Measurements from ENCODE around the gene UQCRH. TPM values are rescaled to one million over a fixed set of nuclear protein-coding genes. Genes with fewer than 3 reads are reported as not detected.
A peak's percentile ranks its signal among the peaks of the same experiment; 100 is the strongest.

UQCRH gene
- total and polyA plus RNA-seq, 2 of the 13 experiments (the other 11 are each of a cell fraction or from before 2014, with no cell fraction given), result 548 to 556 TPM

GRCh38 chr1:46340404-46341221 is 37.1 kb downstream of the UQCRH start, which contains the start of gene NSUN4 (continued):
- TF ChIP-seq RNF219 (CRISPR knock-in tag; IDR thresholded peaks at IDR 0.05) (no peak), KDM3A (CRISPR knock-in tag; IDR thresholded peaks at IDR 0.05; ENCODE audit: low read depth) (no peak), ZFP36L2 (CRISPR knock-in tag; IDR thresholded peaks at IDR 0.05) (peak; percentile 76; the same call in 1 of the 2 replicates), ZFP82 (CRISPR knock-in tag; IDR thresholded peaks at IDR 0.05; ENCODE audit: borderline replicate concordance) (0 out of 2 replicates have a peak, but pooled peaks have one; percentile 51), KLF13 (CRISPR knock-in tag; IDR thresholded peaks at IDR 0.05) (no peak), CBX5 (CRISPR knock-in tag; IDR thresholded peaks at IDR 0.05; ENCODE audit: borderline replicate concordance) (peak; percentile 87; the same call in 1 of the 2 replicates), ZNF652 (CRISPR knock-in tag; IDR thresholded peaks at IDR 0.05; ENCODE audit: borderline replicate concordance, low read depth) (no peak; the same call in 1 of the 2 replicates), ATF5 (CRISPR knock-in tag; IDR thresholded peaks at IDR 0.05; ENCODE audit: low read depth) (no peak), NCOR1 (IDR thresholded peaks at IDR 0.05; ENCODE audit: borderline replicate concordance, low read length) (no peak), FOXM1 (CRISPR knock-in tag; IDR thresholded peaks at IDR 0.05) (no peak), MNT (IDR thresholded peaks at IDR 0.05) (no peak), ZNF839 (CRISPR knock-in tag; IDR thresholded peaks at IDR 0.05; ENCODE audit: borderline replicate concordance) (peak; percentile 30; the same call in 1 of the 2 replicates), ZBTB39 (CRISPR knock-in tag; IDR thresholded peaks at IDR 0.05) (no peak), ZNF414 (CRISPR knock-in tag; IDR thresholded peaks at IDR 0.05) (peak; percentile 33; the same call in 1 of the 2 replicates), ZSCAN20 (CRISPR knock-in tag; IDR thresholded peaks at IDR 0.05; ENCODE audit: borderline replicate concordance) (no peak), NCOA2 (CRISPR knock-in tag; IDR thresholded peaks at IDR 0.05) (peak; percentile 37; the same call in 1 of the 2 replicates), MED13 (CRISPR knock-in tag; IDR thresholded peaks at IDR 0.05) (peak; percentile 72; the same call in 1 of the 2 replicates), TFDP1 (CRISPR knock-in tag; IDR thresholded peaks at IDR 0.05; ENCODE audit: borderline replicate concordance) (peak; percentile 42; the same call in 1 of the 2 replicates), CHD2 (IDR thresholded peaks at IDR 0.05; ENCODE audit: low read depth, low read length) (peak; percentile 42; the same call in 1 of the 2 replicates), SCMH1 (CRISPR knock-in tag; IDR thresholded peaks at IDR 0.05; ENCODE audit: borderline replicate concordance) (no peak)

All from HepG2 (cell line).